Hepatocyte (in vitro differentiated cells): ENCODE measurements around the gene ZNF407. TPM values are rescaled to one million over a fixed set of nuclear protein-coding genes. Genes with fewer than 3 reads are reported as not detected.

ENCODE experiments used
- DNase-seq: peaks from one replicate; pipeline ENCODE4 v3.0.0-alpha.2; 2016; ENCODE audit warnings: low spot score
- H2AFZ ChIP-seq: fragments of 200-600 bp; sonication (generic); 2 replicates; pipeline ENCODE4 v1.6.0; 2016; ENCODE audit warnings: antibody characterized with exemption, mild to moderate bottlenecking
- H3K27ac ChIP-seq: fragments of 200-600 bp; sonication (generic); 2 replicates; pipeline ENCODE4 v1.5.1; 2016; ENCODE audit warnings: mild to moderate bottlenecking
- H3K27me3 ChIP-seq: fragments of 200-600 bp; sonication (generic); 2 replicates; pipeline ENCODE4 v1.6.1; 2016
- H3K36me3 ChIP-seq: fragments of 200-600 bp; sonication (generic); replicated peaks from 2 replicates; pipeline ENCODE4 v1.5.1; 2016; ENCODE audit warnings: low read depth; ENCODE audit not compliant: insufficient read depth
- H3K4me1 ChIP-seq: fragments of 200-600 bp; sonication (generic); 2 replicates; pipeline ENCODE4 v1.5.1; 2016; ENCODE audit warnings: mild to moderate bottlenecking, moderate library complexity; ENCODE audit not compliant: insufficient read depth
- H3K4me2 ChIP-seq: fragments of 200-600 bp; sonication (generic); 2 replicates; pipeline ENCODE4 v1.6.0; 2016
- H3K4me3 ChIP-seq: fragments of 200-600 bp; sonication (generic); 2 replicates; pipeline ENCODE4 v1.5.1; 2016; ENCODE audit warnings: mild to moderate bottlenecking
- H3K79me2 ChIP-seq: fragments of 200-600 bp; sonication (generic); 2 replicates; pipeline ENCODE4 v1.6.0; 2017; ENCODE audit warnings: mild to moderate bottlenecking
- H3K9me2 ChIP-seq: fragments of 200-600 bp; sonication (generic); replicated peaks from 2 replicates; pipeline ENCODE4 v1.6.0; 2017; ENCODE audit warnings: mild to moderate bottlenecking; ENCODE audit not compliant: insufficient read depth
- H3K9me3 ChIP-seq: fragments of 200-600 bp; sonication (generic); 2 replicates; pipeline ENCODE4 v1.5.1; 2016; ENCODE audit warnings: low read depth, mild to moderate bottlenecking
- H4K20me1 ChIP-seq: fragments of 200-600 bp; sonication (generic); 2 replicates; pipeline ENCODE4 v1.6.0; 2016; ENCODE audit warnings: mild to moderate bottlenecking; ENCODE audit not compliant: insufficient read depth, poor library complexity, severe bottlenecking
- CTCF ChIP-seq: fragments of 200-600 bp; sonication (generic); IDR thresholded peaks from 2 replicates; pipeline ENCODE4 v1.5.1; 2016; ENCODE audit warnings: antibody characterized with exemption, mild to moderate bottlenecking; ENCODE audit not compliant: poor library complexity
- EZH2 ChIP-seq: fragments of 200-600 bp; sonication (generic); IDR thresholded peaks from 2 replicates; pipeline ENCODE4 v1.6.1; 2016; ENCODE audit warnings: antibody characterized with exemption, mild to moderate bottlenecking, borderline replicate concordance
- EZH2phosphoT487 ChIP-seq: fragments of 200-600 bp; sonication (generic); IDR thresholded peaks from one replicate; pipeline ENCODE4 v1.6.1; 2018; ENCODE audit warnings: antibody characterized with exemption, mild to moderate bottlenecking, low read depth, moderate library complexity; ENCODE audit not compliant: unreplicated experiment, severe bottlenecking
- WGBS: methylation state at CpG from one replicate; pipeline ENCODE4 v1.1.6; 2016; ENCODE audit warnings: low lambda C conversion rate; ENCODE audit errors: missing lambda C conversion rate; 5-methylcytosine and 5-hydroxymethylcytosine counted together
- polyA plus RNA-seq: library from polyadenylated mRNA; unstranded; fragments of >200 nt; fragmentation: Nextera tagmentation; extraction: Ambion mirVana; gene quantifications from 2 replicates; pipeline ENCODE4 v1.2.1, GENCODE V29; 2016
- total RNA-seq: library from RNA; depleted of rRNA; stranded (reverse); fragments of >200 nt; gene quantifications from 2 replicates; pipeline ENCODE4 v1.2.3, GENCODE V29; 2014

ZNF407 gene
- total and polyA plus RNA-seq, 2 experiments from 2014 or later = 3.2 to 12.4 TPM

- Histone ChIP-seq H3K4me3 (no peak overlapping the region), H3K36me3 (no peaks in the 10 kb centered on the region), H3K27ac (no peak overlapping the region), H2AFZ (no peak overlapping the region), H3K27me3 (no peaks in the 10 kb centered on the region), H3K9me3 (no peaks in the 10 kb centered on the region), H3K4me2 (no peak overlapping the region), H3K9me2 (no peaks in the 10 kb centered on the region), H3K4me1 (no peaks in the 10 kb centered on the region), H3K79me2 (no peaks in the 10 kb centered on the region), H4K20me1 (no peaks in the 10 kb centered on the region)
- WGBS = 81% methylated on average over 2 of the region's 8 CpGs
- DNase-seq = no peak
- TF ChIP-seq EZH2phosphoT487 = no peak
- TF ChIP-seq CTCF = no peak
- TF ChIP-seq EZH2 = no peak
Measured at GRCh38 chr18:75088021-75088506, 490.4 kb downstream of the ZNF407 start.

- no peak overlapping the region for H3K27ac ChIP-seq
- no peak for TF ChIP-seq EZH2phosphoT487
- TF ChIP-seq EZH2 = no peak
- TF ChIP-seq CTCF = no peak
- WGBS = 93% methylated on average over 20 of the region's 20 CpGs
- no peaks in the 10 kb centered on the region for H3K36me3 ChIP-seq
- H3K79me2 ChIP-seq = no peaks in the 10 kb centered on the region
- H3K27me3 ChIP-seq = no peaks in the 10 kb centered on the region
- no peaks in the 10 kb centered on the region for H3K9me3 ChIP-seq
- no peak overlapping the region for H3K4me2 ChIP-seq
- H3K4me1 ChIP-seq = no peaks in the 10 kb centered on the region
- no peak overlapping the region for H2AFZ ChIP-seq
- H3K9me2 ChIP-seq = no peaks in the 10 kb centered on the region
- H3K4me3 ChIP-seq = no peak overlapping the region
- DNase-seq = no peak
- no peaks in the 10 kb centered on the region for H4K20me1 ChIP-seq
Measured at GRCh38 chr18:75088622-75089211, 491.0 kb downstream of the ZNF407 start.

GRCh38 chr18:75089748-75090327, 492.2 kb downstream of the ZNF407 start:
- Histone ChIP-seq H3K9me2 (no peaks in the 10 kb centered on the region), H4K20me1 (no peaks in the 10 kb centered on the region), H3K27ac (no peak overlapping the region), H3K9me3 (no peaks in the 10 kb centered on the region), H3K4me1 (no peaks in the 10 kb centered on the region), H3K27me3 (no peaks in the 10 kb centered on the region), H3K36me3 (no peaks in the 10 kb centered on the region), H3K79me2 (no peaks in the 10 kb centered on the region), H3K4me3 (no peak overlapping the region), H2AFZ (no peak overlapping the region), H3K4me2 (no peak overlapping the region)
- WGBS = 89% methylated on average over 29 of the region's 31 CpGs
- DNase-seq = no peak
- TF ChIP-seq CTCF (no peak), EZH2phosphoT487 (no peak)
